K562 (cell line): ENCODE measurements around the gene INA. TPM values are rescaled to one million over a fixed set of nuclear protein-coding genes. Genes with fewer than 3 reads are reported as not detected.

ENCODE experiments used
- ATAC-seq: fragments of 200-7000 bp; cut with Tn5 transposase; 3 replicates; pipeline ENCODE4 v1.9.1; 2020; ENCODE audit warnings: moderate library complexity
- BruUV-seq: library from RNA; stranded (reverse); fragments of 400-500 nt; replicated peaks from 2 replicates; lab custom pipeline; 2021; lab: Mats Ljungman, UMichigan
- CTCF ChIA-PET: fragments of 300-600 bp; formaldehyde crosslinking; extraction: SDS; loops from one replicate; lab custom pipeline; 2021; ENCODE audit warnings: low intra/inter-chr PET ratio; lab: Yijun Ruan, JAX
- POLR2A ChIA-PET: fragments of 300-600, 350-650 bp; sonication (Branson Sonifier 250); formaldehyde crosslinking; extraction: SDS; loops from one replicate; lab custom pipeline; 2021; ENCODE audit warnings: antibody characterized with exemption, inconsistent platforms; lab: Yijun Ruan, JAX
- DNase-seq, 4 experiments: peaks; one replicate each; pipeline versions ENCODE4 v3.0.0 to v3.0.0-alpha.2; 2011 to 2018; ENCODE audit warnings: low spot score in 3 of 4, mixed read lengths in 3 of 4; ENCODE audit errors: extremely low read depth in 1 of 4
- FAIRE-seq: peaks from 2 replicates; lab custom pipeline; 2011; peaks lifted over from hg19 to GRCh38; lab: Jason Lieb, UNC
- H2AFZ ChIP-seq: 2 replicates; pipeline ENCODE4 v1.6.0; 2011; ENCODE audit warnings: low read depth, low read length, control low read depth, inconsistent platforms
- H3K27ac ChIP-seq: fragments of 200-600 bp; 3 replicates; pipeline ENCODE4 v1.8.0; 2011; ENCODE audit warnings: low read depth, mild to moderate bottlenecking, control low read depth, inconsistent platforms, low read length, moderate library complexity, mixed read lengths; ENCODE audit errors: extremely low read depth
- H3K27me3 ChIP-seq, 2 experiments: fragments of 300-600 bp in 1 of 2; 2 replicates in 1 of 2; 3 replicates in 1 of 2; pipeline versions ENCODE4 v1.6.0 to v1.8.0; 2011; ENCODE audit warnings: inconsistent platforms in 2 of 2, low read length in 2 of 2, mild to moderate bottlenecking in 1 of 2, mixed read lengths in 1 of 2, moderate library complexity in 1 of 2; ENCODE audit not compliant: control insufficient read depth in 2 of 2, insufficient read depth in 2 of 2
- H3K36me3 ChIP-seq: fragments of 300-600 bp; 3 replicates; pipeline ENCODE4 v1.8.0; 2011; ENCODE audit warnings: mild to moderate bottlenecking, low read length, inconsistent platforms; ENCODE audit not compliant: control insufficient read depth, insufficient read depth
- H3K4me1 ChIP-seq, 2 experiments: fragments of 200-600 bp in 1 of 2; replicated peaks in 1 of 2; 2 replicates in 1 of 2; 3 replicates in 1 of 2; pipeline versions ENCODE4 v1.5.1 to v1.8.0; 2011; ENCODE audit warnings: inconsistent platforms in 2 of 2, low read length in 2 of 2, mild to moderate bottlenecking in 1 of 2, mixed read lengths in 1 of 2, moderate library complexity in 1 of 2; ENCODE audit not compliant: control insufficient read depth in 2 of 2, insufficient read depth in 2 of 2
- H3K4me2 ChIP-seq: 2 replicates; pipeline ENCODE4 v1.6.1; 2011; ENCODE audit warnings: low read length, control low read depth, inconsistent platforms, mixed read lengths; ENCODE audit not compliant: insufficient read depth
- H3K4me3 ChIP-seq: fragments of 200-600 bp; sonication (generic), shearing (Covaris generic); 2 replicates; pipeline ENCODE4 v1.5.1; 2016; ENCODE audit warnings: control low read depth, inconsistent platforms
- H3K79me2 ChIP-seq: fragments of 200-600 bp; 3 replicates; pipeline ENCODE4 v1.8.0; 2011; ENCODE audit warnings: low read length, inconsistent platforms; ENCODE audit not compliant: control insufficient read depth, insufficient read depth
- H3K9ac ChIP-seq, 2 experiments: 2 replicates each; pipeline versions ENCODE4 v1.6.0 to v1.6.1; 2011; ENCODE audit warnings: low read depth in 2 of 2, low read length in 2 of 2, control low read depth in 1 of 2, inconsistent platforms in 1 of 2, mild to moderate bottlenecking in 1 of 2, mixed read lengths in 1 of 2; ENCODE audit not compliant: insufficient read depth in 1 of 2
- H3K9me1 ChIP-seq: one replicate; pipeline ENCODE4 v1.6.0; 2011; ENCODE audit warnings: inconsistent platforms, mild to moderate bottlenecking, low read length, moderate library complexity; ENCODE audit not compliant: control insufficient read depth, insufficient read depth
- H3K9me3 ChIP-seq: replicated peaks from 2 replicates; pipeline ENCODE4 v1.5.1; 2011; ENCODE audit warnings: low read depth, low read length, inconsistent platforms; ENCODE audit not compliant: control insufficient read depth, insufficient read depth
- H4K20me1 ChIP-seq: replicated peaks from 2 replicates; pipeline ENCODE4 v1.6.1; 2011; ENCODE audit warnings: low read length, inconsistent platforms, mixed read lengths; ENCODE audit not compliant: control insufficient read depth, insufficient read depth
- CBFB ChIP-seq: sonication (generic); formaldehyde crosslinking; IDR thresholded peaks from 2 replicates; pipeline ENCODE4 v1.4.0; 2020; ENCODE audit warnings: mild to moderate bottlenecking, missing genetic modification reagents
- DIDO1 ChIP-seq: fragments of 450-650 bp; IDR thresholded peaks from 2 replicates; pipeline ENCODE4 v1.6.1; 2016; ENCODE audit warnings: low read depth, missing biosample characterization, missing genetic modification characterization
- KLF13 ChIP-seq: fragments of 450-650 bp; IDR thresholded peaks from 2 replicates; pipeline ENCODE4 v1.6.1; 2016; ENCODE audit warnings: missing genetic modification characterization, low read depth, mild to moderate bottlenecking, missing compliant biosample characterization, moderate library complexity, borderline replicate concordance
- PRDM10 ChIP-seq: fragments of 450-650 bp; IDR thresholded peaks from 2 replicates; pipeline ENCODE4 v1.6.1; 2018; ENCODE audit not compliant: partially characterized antibody
- SPI1 ChIP-seq: IDR thresholded peaks from 2 replicates; pipeline ENCODE4 v1.6.1; 2011; ENCODE audit warnings: low read depth, low read length, control low read depth, borderline replicate concordance
- WGBS: fragments of 100-300 bp; shearing (Covaris generic); methylation state at CpG from one replicate; pipeline ENCODE4 v1.1.6; 2016; ENCODE audit warnings: low coverage, mixed read lengths; ENCODE audit not compliant: insufficient coverage; ENCODE audit errors: missing lambda C conversion rate; 5-methylcytosine and 5-hydroxymethylcytosine counted together
- in situ Hi-C: fragments of 300-500 bp; cut with MboI; formaldehyde crosslinking; loops from 4 replicates; pipeline ENCODE4 v1.15.0; 2018; ENCODE audit warnings: inconsistent platforms, mixed read lengths
- intact Hi-C: fragments of 100-400 bp; cut with micrococcal nuclease; formaldehyde crosslinking; loops from 2 replicates; pipeline ENCODE4 v1.14.2; 2022
- polyA plus RNA-seq, 8 experiments: library from polyadenylated mRNA; depleted of rRNA in 4 of 8; stranded (reverse) in 5 of 8; unstranded in 3 of 8; fragments of >200 nt; fragmentation: Nextera tagmentation in 2 of 8; fragmentation: Illumina TruSeq in 1 of 8; extraction: Ambion mirVana in 2 of 8; extraction: Trizol in 1 of 8; gene quantifications; 2 replicates each; pipeline versions ENCODE4 v1.2.1 to v1.2.3, GENCODE V29; 2011 to 2014; ENCODE audit warnings: inconsistent platforms in 1 of 8, missing spikeins in 1 of 8
- total RNA-seq, 7 experiments: library from RNA; depleted of rRNA in 6 of 7; stranded (reverse); fragments of >200 nt in 6 of 7; fragmentation: Illumina TruSeq in 2 of 7; extraction: Trizol in 2 of 7; gene quantifications; 2 replicates each; pipeline versions ENCODE4 v1.2.1 to v1.2.3, GENCODE V29; 2011 to 2021; ENCODE audit warnings: low replicate concordance in 1 of 7
- TF ChIP-seq, protein P1 (sequence below): fragments of 450-650 bp; IDR thresholded peaks from 2 replicates; pipeline ENCODE4 v1.6.1; 2016; ENCODE audit warnings: mild to moderate bottlenecking, moderate library complexity

INA gene
- total and polyA plus RNA-seq, 9 of the 15 experiments (the other 6 are each of a cell fraction or from before 2014, with no cell fraction given) = not detected

GRCh38 chr10:103276251-103276895 is 565 bp upstream of the INA start:
- CTCF ChIA-PET = no interaction called here
- peaks cover 0 to 8% of the 10 kb centered on the region in 2 experiments; a peak in 1 of 5 replicates for H3K27me3 ChIP-seq
- intact Hi-C loops = no loop called here
- TF ChIP-seq KLF13 (no peak), PRDM10 (no peak), SPI1 (no peak), CBFB (CRISPR knock-in tag) (no peak), DIDO1 (tag) (no peak)
- TF ChIP-seq, protein P1, sequence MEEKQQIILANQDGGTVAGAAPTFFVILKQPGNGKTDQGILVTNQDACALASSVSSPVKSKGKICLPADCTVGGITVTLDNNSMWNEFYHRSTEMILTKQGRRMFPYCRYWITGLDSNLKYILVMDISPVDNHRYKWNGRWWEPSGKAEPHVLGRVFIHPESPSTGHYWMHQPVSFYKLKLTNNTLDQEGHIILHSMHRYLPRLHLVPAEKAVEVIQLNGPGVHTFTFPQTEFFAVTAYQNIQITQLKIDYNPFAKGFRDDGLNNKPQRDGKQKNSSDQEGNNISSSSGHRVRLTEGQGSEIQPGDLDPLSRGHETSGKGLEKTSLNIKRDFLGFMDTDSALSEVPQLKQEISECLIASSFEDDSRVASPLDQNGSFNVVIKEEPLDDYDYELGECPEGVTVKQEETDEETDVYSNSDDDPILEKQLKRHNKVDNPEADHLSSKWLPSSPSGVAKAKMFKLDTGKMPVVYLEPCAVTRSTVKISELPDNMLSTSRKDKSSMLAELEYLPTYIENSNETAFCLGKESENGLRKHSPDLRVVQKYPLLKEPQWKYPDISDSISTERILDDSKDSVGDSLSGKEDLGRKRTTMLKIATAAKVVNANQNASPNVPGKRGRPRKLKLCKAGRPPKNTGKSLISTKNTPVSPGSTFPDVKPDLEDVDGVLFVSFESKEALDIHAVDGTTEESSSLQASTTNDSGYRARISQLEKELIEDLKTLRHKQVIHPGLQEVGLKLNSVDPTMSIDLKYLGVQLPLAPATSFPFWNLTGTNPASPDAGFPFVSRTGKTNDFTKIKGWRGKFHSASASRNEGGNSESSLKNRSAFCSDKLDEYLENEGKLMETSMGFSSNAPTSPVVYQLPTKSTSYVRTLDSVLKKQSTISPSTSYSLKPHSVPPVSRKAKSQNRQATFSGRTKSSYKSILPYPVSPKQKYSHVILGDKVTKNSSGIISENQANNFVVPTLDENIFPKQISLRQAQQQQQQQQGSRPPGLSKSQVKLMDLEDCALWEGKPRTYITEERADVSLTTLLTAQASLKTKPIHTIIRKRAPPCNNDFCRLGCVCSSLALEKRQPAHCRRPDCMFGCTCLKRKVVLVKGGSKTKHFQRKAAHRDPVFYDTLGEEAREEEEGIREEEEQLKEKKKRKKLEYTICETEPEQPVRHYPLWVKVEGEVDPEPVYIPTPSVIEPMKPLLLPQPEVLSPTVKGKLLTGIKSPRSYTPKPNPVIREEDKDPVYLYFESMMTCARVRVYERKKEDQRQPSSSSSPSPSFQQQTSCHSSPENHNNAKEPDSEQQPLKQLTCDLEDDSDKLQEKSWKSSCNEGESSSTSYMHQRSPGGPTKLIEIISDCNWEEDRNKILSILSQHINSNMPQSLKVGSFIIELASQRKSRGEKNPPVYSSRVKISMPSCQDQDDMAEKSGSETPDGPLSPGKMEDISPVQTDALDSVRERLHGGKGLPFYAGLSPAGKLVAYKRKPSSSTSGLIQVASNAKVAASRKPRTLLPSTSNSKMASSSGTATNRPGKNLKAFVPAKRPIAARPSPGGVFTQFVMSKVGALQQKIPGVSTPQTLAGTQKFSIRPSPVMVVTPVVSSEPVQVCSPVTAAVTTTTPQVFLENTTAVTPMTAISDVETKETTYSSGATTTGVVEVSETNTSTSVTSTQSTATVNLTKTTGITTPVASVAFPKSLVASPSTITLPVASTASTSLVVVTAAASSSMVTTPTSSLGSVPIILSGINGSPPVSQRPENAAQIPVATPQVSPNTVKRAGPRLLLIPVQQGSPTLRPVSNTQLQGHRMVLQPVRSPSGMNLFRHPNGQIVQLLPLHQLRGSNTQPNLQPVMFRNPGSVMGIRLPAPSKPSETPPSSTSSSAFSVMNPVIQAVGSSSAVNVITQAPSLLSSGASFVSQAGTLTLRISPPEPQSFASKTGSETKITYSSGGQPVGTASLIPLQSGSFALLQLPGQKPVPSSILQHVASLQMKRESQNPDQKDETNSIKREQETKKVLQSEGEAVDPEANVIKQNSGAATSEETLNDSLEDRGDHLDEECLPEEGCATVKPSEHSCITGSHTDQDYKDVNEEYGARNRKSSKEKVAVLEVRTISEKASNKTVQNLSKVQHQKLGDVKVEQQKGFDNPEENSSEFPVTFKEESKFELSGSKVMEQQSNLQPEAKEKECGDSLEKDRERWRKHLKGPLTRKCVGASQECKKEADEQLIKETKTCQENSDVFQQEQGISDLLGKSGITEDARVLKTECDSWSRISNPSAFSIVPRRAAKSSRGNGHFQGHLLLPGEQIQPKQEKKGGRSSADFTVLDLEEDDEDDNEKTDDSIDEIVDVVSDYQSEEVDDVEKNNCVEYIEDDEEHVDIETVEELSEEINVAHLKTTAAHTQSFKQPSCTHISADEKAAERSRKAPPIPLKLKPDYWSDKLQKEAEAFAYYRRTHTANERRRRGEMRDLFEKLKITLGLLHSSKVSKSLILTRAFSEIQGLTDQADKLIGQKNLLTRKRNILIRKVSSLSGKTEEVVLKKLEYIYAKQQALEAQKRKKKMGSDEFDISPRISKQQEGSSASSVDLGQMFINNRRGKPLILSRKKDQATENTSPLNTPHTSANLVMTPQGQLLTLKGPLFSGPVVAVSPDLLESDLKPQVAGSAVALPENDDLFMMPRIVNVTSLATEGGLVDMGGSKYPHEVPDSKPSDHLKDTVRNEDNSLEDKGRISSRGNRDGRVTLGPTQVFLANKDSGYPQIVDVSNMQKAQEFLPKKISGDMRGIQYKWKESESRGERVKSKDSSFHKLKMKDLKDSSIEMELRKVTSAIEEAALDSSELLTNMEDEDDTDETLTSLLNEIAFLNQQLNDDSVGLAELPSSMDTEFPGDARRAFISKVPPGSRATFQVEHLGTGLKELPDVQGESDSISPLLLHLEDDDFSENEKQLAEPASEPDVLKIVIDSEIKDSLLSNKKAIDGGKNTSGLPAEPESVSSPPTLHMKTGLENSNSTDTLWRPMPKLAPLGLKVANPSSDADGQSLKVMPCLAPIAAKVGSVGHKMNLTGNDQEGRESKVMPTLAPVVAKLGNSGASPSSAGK = no peak

More at GRCh38 chr10:103276251-103276895, 565 bp upstream of the INA start:
- BruUV-seq = no TSS peak
- H3K4me2 ChIP-seq = no peak overlapping the region
- H3K4me1 ChIP-seq = no peaks in the 10 kb centered on the region; a peak in 1 of 5 replicates
- POLR2A ChIA-PET = interaction anchor here (0.9 kb wide), 1 partner anchor 11 kb away, joined by 3 read pairs; no protein-coding TSS in a partner anchor
- H3K9me1 ChIP-seq = no peaks in the 10 kb centered on the region
- no peaks in the 10 kb centered on the region for H3K36me3 ChIP-seq
- H3K27ac ChIP-seq = no peak overlapping the region
- no peak overlapping the region for H2AFZ ChIP-seq
- no peak overlapping the region for H3K9ac ChIP-seq
- H3K9me3 ChIP-seq = no peaks in the 10 kb centered on the region
- no peaks in the 10 kb centered on the region for H3K79me2 ChIP-seq
- ATAC-seq = no peak
- no peak for FAIRE-seq
- WGBS = 13% methylated on average over 14 of the region's 21 CpGs
- no peak for DNase-seq
- no peaks in the 10 kb centered on the region; the same call in 1 of the 2 replicates for H4K20me1 ChIP-seq
- H3K4me3 ChIP-seq = no peak overlapping the region
- in situ Hi-C loops = no loop called here
